Measurements from ENCODE around the gene MIXL1.

Gene MIXL1

DNA sequence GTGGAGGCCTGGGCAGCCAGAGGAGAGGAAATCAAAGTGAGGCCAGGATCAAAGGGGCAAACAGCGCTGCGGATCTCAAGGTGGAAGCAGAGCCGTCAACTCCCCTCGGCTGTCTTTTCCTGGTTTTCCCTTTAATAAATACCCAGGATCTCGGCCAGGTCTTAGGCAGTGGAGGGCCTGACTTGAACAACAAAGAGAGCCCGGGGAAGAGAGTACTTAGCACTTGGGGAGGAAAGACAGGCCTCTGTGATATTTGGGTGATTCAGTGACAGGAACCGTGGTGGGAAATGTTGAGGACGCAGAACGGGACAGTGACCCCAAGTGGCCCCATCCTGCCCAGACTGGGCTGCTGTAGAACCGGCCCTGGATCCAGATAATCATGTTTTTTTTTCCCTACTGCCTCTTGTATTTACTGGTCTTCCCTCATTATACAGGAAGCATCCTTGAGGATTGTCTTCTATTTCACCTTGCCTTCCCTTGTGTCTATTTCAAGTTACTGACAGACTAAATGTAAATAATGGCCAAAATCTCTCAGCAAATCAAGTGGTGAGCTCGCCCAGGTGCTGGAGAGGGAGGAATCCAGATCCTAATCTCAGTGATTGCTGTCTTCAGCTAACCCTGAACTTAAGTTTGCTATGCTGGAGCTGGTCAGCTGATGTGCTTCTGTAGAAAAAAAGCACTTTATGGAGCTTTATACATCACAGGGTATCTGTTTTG lies 2.8 kb upstream of the MIXL1 start:
- H3K9me3 ChIP-seq (ENCODE audit: severe bottlenecking): no peaks in the 10 kb centered on the region
- no peak overlapping the region for H3K4me3 ChIP-seq (ENCODE audit: low read depth, low read length)
- H3K27me3 ChIP-seq (ENCODE audit: insufficient read depth, low read depth, severe bottlenecking): no peaks in the 10 kb centered on the region
- TF ChIP-seq, protein P1, sequence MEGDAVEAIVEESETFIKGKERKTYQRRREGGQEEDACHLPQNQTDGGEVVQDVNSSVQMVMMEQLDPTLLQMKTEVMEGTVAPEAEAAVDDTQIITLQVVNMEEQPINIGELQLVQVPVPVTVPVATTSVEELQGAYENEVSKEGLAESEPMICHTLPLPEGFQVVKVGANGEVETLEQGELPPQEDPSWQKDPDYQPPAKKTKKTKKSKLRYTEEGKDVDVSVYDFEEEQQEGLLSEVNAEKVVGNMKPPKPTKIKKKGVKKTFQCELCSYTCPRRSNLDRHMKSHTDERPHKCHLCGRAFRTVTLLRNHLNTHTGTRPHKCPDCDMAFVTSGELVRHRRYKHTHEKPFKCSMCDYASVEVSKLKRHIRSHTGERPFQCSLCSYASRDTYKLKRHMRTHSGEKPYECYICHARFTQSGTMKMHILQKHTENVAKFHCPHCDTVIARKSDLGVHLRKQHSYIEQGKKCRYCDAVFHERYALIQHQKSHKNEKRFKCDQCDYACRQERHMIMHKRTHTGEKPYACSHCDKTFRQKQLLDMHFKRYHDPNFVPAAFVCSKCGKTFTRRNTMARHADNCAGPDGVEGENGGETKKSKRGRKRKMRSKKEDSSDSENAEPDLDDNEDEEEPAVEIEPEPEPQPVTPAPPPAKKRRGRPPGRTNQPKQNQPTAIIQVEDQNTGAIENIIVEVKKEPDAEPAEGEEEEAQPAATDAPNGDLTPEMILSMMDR (IDR thresholded peaks at IDR 0.05; ENCODE audit: low read depth, low read length): no peak
- DNase-seq: no peak
- H3K36me3 ChIP-seq: no peaks in the 10 kb centered on the region
- H3K27ac ChIP-seq: no peak overlapping the region

DNA sequence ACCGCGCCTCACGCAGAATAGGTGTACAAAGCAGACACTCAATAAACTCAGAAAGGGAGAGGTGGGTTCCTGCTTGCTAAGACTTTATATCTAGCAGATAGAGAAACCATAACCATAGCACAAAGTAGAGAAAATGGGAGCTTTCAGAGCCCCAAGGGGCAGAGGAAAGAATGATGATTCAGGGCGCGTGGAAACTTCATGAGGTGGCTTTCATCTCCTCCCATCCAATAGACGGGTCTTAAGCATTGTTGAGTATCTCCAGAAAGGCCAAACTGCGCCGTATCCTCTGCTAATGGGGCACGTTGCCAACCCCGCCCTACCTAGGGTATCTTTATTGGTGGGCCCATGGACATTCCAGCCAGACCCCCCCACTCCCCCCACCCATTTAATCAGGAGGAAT lies 778 bp upstream of the MIXL1 start:
- TF ChIP-seq, protein P1 (IDR thresholded peaks at IDR 0.05; ENCODE audit: low read depth, low read length): no peak
- Histone ChIP-seq H3K4me3 (ENCODE audit: low read depth, low read length) (no peak overlapping the region), H3K9me3 (ENCODE audit: severe bottlenecking) (no peaks in the 10 kb centered on the region), H3K36me3 (no peaks in the 10 kb centered on the region), H3K27ac (no peak overlapping the region), H3K27me3 (ENCODE audit: insufficient read depth, low read depth, severe bottlenecking) (no peaks in the 10 kb centered on the region)
- DNase-seq: no peak

DNA sequence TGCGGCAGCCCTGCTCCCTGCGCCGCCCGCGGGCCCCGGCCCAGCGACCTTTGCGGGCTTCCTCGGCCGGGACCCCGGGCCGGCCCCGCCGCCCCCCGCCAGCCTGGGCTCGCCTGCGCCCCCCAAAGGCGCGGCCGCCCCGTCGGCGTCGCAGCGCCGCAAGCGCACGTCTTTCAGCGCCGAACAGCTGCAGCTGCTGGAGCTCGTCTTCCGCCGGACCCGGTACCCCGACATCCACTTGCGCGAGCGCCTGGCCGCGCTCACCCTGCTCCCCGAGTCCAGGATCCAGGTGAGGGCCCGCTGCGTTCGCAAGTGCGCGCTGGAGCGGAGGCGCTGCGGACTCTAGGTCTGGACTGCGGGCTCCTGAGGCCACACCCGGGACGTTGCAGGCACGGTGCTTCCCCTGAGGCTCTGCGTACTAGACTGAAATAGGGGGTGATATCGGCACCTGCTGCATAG lies 351 bp downstream of the MIXL1 start:
- TF ChIP-seq, protein P1 (IDR thresholded peaks at IDR 0.05; ENCODE audit: low read depth, low read length): 0 out of 2 replicates have a peak, but pooled peaks have one; percentile 22
- no peak for DNase-seq
- Histone ChIP-seq H3K9me3 (ENCODE audit: severe bottlenecking) (no peaks in the 10 kb centered on the region), H3K27me3 (ENCODE audit: insufficient read depth, low read depth, severe bottlenecking) (no peaks in the 10 kb centered on the region), H3K27ac (no peak overlapping the region), H3K4me3 (ENCODE audit: low read depth, low read length) (peak overlapping the region; percentile 50), H3K36me3 (no peaks in the 10 kb centered on the region)

DNA sequence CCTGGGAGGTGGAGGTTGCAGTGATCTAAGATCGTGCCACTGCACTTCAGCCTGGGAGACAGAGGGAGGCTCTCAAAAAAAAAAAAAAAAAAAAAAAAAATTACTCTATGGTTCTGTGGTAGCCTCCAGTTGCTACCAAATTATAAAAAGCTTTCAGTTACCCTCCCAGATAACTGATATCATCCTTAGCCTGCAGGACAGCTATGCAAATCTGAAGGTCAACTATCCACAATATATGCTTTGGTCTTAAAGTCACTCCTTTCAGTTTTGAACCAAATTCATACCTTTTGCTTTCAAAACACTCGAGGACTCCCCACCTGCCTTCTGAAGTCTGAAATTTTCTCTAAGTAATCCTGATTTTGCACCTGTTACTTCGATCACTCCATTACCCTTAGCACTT lies 3.1 kb downstream of the MIXL1 start:
- no peak for DNase-seq
- H3K27ac ChIP-seq: no peak overlapping the region
- no peaks in the 10 kb centered on the region for H3K36me3 ChIP-seq
- no peaks in the 10 kb centered on the region for H3K9me3 ChIP-seq (ENCODE audit: severe bottlenecking)
- H3K4me3 ChIP-seq (ENCODE audit: low read depth, low read length): no peak overlapping the region
- TF ChIP-seq, protein P1 (IDR thresholded peaks at IDR 0.05; ENCODE audit: low read depth, low read length): no peak
- H3K27me3 ChIP-seq (ENCODE audit: insufficient read depth, low read depth, severe bottlenecking): no peaks in the 10 kb centered on the region

DNA sequence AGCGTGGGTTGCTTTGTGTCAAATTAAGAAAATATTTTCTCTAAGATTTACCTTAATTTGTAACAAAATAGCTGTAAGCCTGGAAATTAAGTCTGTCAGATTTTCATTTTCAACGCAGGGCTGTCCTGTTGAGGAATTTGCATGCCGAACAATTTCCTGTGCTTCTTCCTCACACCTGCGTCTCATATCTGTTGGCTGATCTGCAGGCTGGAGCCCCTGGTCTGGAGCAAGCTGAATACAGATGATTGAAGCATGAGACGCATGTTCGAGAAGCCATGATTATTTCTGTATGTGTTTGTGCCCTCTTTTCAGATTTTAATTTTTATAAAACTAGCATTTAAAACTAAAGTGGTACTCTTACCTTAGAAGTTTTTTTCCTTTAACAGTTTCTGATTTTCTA lies 9.8 kb downstream of the MIXL1 start:
- Histone ChIP-seq H3K4me3 (ENCODE audit: low read depth, low read length) (no peak overlapping the region), H3K27me3 (ENCODE audit: insufficient read depth, low read depth, severe bottlenecking) (no peaks in the 10 kb centered on the region), H3K27ac (no peak overlapping the region), H3K36me3 (no peaks in the 10 kb centered on the region), H3K9me3 (ENCODE audit: severe bottlenecking) (no peaks in the 10 kb centered on the region)
- DNase-seq: no peak
- TF ChIP-seq, protein P1 (IDR thresholded peaks at IDR 0.05; ENCODE audit: low read depth, low read length): no peak

DNA sequence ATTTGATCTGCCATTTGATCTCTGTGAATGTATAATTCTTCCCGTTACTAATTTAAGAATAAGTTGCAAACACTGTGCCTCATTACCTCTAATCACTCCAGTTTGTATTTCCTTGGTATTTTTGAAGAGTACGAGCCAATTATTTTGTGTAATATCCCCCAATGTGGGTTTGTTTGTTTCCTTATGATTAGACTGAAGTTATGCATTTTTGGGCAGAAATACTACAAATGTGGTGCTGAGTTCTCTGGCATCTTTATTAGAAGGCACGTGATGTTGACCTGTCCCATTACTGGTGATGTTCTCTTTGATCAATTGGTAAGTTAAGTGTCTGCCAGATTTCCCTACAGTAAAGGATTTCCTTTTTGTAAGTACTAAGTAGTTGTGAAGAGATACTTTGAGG lies 10.3 kb downstream of the MIXL1 start:
- no peak for DNase-seq
- Histone ChIP-seq H3K4me3 (ENCODE audit: low read depth, low read length) (no peak overlapping the region), H3K9me3 (ENCODE audit: severe bottlenecking) (no peaks in the 10 kb centered on the region), H3K27ac (no peak overlapping the region), H3K27me3 (ENCODE audit: insufficient read depth, low read depth, severe bottlenecking) (no peaks in the 10 kb centered on the region), H3K36me3 (no peaks in the 10 kb centered on the region)
- TF ChIP-seq, protein P1 (IDR thresholded peaks at IDR 0.05; ENCODE audit: low read depth, low read length): no peak

Data from WERI-Rb-1 (cell line).